ENCODE data around the gene LAYN. TPM values are rescaled to one million over a fixed set of nuclear protein-coding genes. Genes with fewer than 3 reads are reported as not detected.

Gene LAYN
- total RNA-seq, 1 donor from 2014 or later, result 10.6 TPM

- no peak for TF ChIP-seq CTCF (IDR thresholded peaks at IDR 0.05)
- H3K27ac Mint-ChIP-seq (ENCODE audit: unreplicated experiment), result no peak overlapping the region
- no peaks in the 10 kb centered on the region for H3K36me3 Mint-ChIP-seq (ENCODE audit: low read depth)
- H3K27me3 Mint-ChIP-seq (ENCODE audit: low read depth), result no peaks in the 10 kb centered on the region
- peaks cover 52% of the 10 kb centered on the region for H3K4me1 Mint-ChIP-seq (ENCODE audit: low read depth)
- DNase-seq (ENCODE audit: low spot score), result no peak
- H3K9me3 Mint-ChIP-seq (ENCODE audit: low read depth), result no peaks in the 10 kb centered on the region
- H3K4me3 Mint-ChIP-seq (ENCODE audit: unreplicated experiment), result no peak overlapping the region
Measured at GRCh38 chr11:111561306-111561705, 20.8 kb downstream of the LAYN start.

GRCh38 chr11:111561791-111562325 lies 21.3 kb downstream of the LAYN start:
- no peak for TF ChIP-seq CTCF (IDR thresholded peaks at IDR 0.05)
- no peak overlapping the region for H3K27ac Mint-ChIP-seq (ENCODE audit: unreplicated experiment)
- H3K4me3 Mint-ChIP-seq (ENCODE audit: unreplicated experiment), result no peak overlapping the region
- DNase-seq (ENCODE audit: low spot score), result no peak
- H3K9me3 Mint-ChIP-seq (ENCODE audit: low read depth), result no peaks in the 10 kb centered on the region
- H3K27me3 Mint-ChIP-seq (ENCODE audit: low read depth), result no peaks in the 10 kb centered on the region
- H3K4me1 Mint-ChIP-seq (ENCODE audit: low read depth), result peaks cover 47% of the 10 kb centered on the region
- no peaks in the 10 kb centered on the region for H3K36me3 Mint-ChIP-seq (ENCODE audit: low read depth)

- Mint-ChIP-seq H3K9me3 (ENCODE audit: low read depth) (no peaks in the 10 kb centered on the region), H3K4me1 (ENCODE audit: low read depth) (peaks cover 37% of the 10 kb centered on the region), H3K4me3 (ENCODE audit: unreplicated experiment) (no peak overlapping the region), H3K27me3 (ENCODE audit: low read depth) (no peaks in the 10 kb centered on the region), H3K36me3 (ENCODE audit: low read depth) (no peaks in the 10 kb centered on the region), H3K27ac (ENCODE audit: unreplicated experiment) (no peak overlapping the region)
- DNase-seq (ENCODE audit: low spot score), result no peak
- no peak for TF ChIP-seq CTCF (IDR thresholded peaks at IDR 0.05)
Measured at GRCh38 chr11:111562692-111563389, 22.3 kb downstream of the LAYN start.

- no peak for DNase-seq (ENCODE audit: low spot score)
- no peaks in the 10 kb centered on the region for H3K36me3 Mint-ChIP-seq (ENCODE audit: low read depth)
Measured at GRCh38 chr11:111565114-111565720, 24.7 kb downstream of the LAYN start.

More at GRCh38 chr11:111565114-111565720, 24.7 kb downstream of the LAYN start:
- Mint-ChIP-seq H3K27ac (ENCODE audit: unreplicated experiment) (no peak overlapping the region), H3K4me1 (ENCODE audit: low read depth) (peaks cover 24% of the 10 kb centered on the region), H3K27me3 (ENCODE audit: low read depth) (no peaks in the 10 kb centered on the region), H3K4me3 (ENCODE audit: unreplicated experiment) (no peak overlapping the region), H3K9me3 (ENCODE audit: low read depth) (no peaks in the 10 kb centered on the region)
- peak; percentile 97 for TF ChIP-seq CTCF (IDR thresholded peaks at IDR 0.05)

Data from chondrocyte (in vitro differentiated cells).